K562 (cell line): Measurements from ENCODE around the gene LIX1L. TPM values are rescaled to one million over a fixed set of nuclear protein-coding genes. Genes with fewer than 3 reads are reported as not detected.

ENCODE experiments used
- ARNT ChIP-seq, 2 experiments: fragments of 450-650 bp; IDR thresholded peaks; 2 replicates each; pipeline ENCODE4 v1.6.1; 2016; ENCODE audit warnings: mild to moderate bottlenecking in 1 of 2
- BRD9 ChIP-seq: fragments of 450-650 bp; IDR thresholded peaks from 2 replicates; pipeline ENCODE4 v1.6.1; 2018; ENCODE audit warnings: low read depth; ENCODE audit not compliant: partially characterized antibody
- CTBP1 ChIP-seq: fragments of 450-650 bp; IDR thresholded peaks from 2 replicates; pipeline ENCODE4 v1.6.1; 2016; ENCODE audit warnings: borderline replicate concordance
- E2F5 ChIP-seq: sonication (generic); formaldehyde crosslinking; IDR thresholded peaks from 2 replicates; pipeline ENCODE4 v1.8.0; 2022; ENCODE audit warnings: mild to moderate bottlenecking, missing genetic modification reagents
- EP300 ChIP-seq: IDR thresholded peaks from 2 replicates; pipeline ENCODE4 v1.6.1; 2012; ENCODE audit warnings: low read length, improper control_type of control experiment
- FOXP4 ChIP-seq: sonication (generic); formaldehyde crosslinking; IDR thresholded peaks from 2 replicates; pipeline ENCODE4 v1.8.0; 2022; ENCODE audit warnings: mild to moderate bottlenecking, missing genetic modification reagents, borderline replicate concordance
- GABPA ChIP-seq: fragments of 200-800 bp; sonication (Bioruptor generic); conservative IDR thresholded peaks from 2 replicates; pipeline ENCODE4 v1.6.1; 2016; ENCODE audit warnings: low read depth, missing genetic modification characterization, missing compliant biosample characterization
- ID3 ChIP-seq, 2 experiments: fragments of 250-450 bp in 1 of 2; fragments of 450-650 bp in 1 of 2; sonication (Bioruptor Pico) in 1 of 2; IDR thresholded peaks; 2 replicates each; pipeline versions ENCODE4 v1.6.1 to v1.8.0; 2016 to 2021; ENCODE audit warnings: mild to moderate bottlenecking in 2 of 2, moderate library complexity in 2 of 2, missing compliant biosample characterization in 1 of 2, missing genetic modification characterization in 1 of 2
- LARP7 ChIP-seq: fragments of 450-650 bp; IDR thresholded peaks from 2 replicates; pipeline ENCODE4 v1.6.1; 2016
- MXD1 ChIP-seq: fragments of 250-450 bp; sonication (Bioruptor Pico); IDR thresholded peaks from 2 replicates; pipeline ENCODE4 v1.8.0; 2021; ENCODE audit warnings: borderline replicate concordance, mild to moderate bottlenecking, moderate library complexity; ENCODE audit not compliant: poor library complexity, severe bottlenecking
- NBN ChIP-seq: fragments of 450-650 bp; IDR thresholded peaks from 2 replicates; pipeline ENCODE4 v1.6.1; 2016; ENCODE audit warnings: low read depth, mild to moderate bottlenecking
- POLR3G ChIP-seq: IDR thresholded peaks from 2 replicates; pipeline ENCODE4 v1.6.1; 2011; ENCODE audit not compliant: insufficient read length, insufficient replicate concordance; ENCODE audit errors: extremely low read depth
- RBM15 ChIP-seq: fragments of 200-400 bp; formaldehyde crosslinking; IDR thresholded peaks from 2 replicates; pipeline ENCODE4 v1.6.1; 2018; ENCODE audit warnings: mild to moderate bottlenecking, low read length, moderate library complexity; ENCODE audit not compliant: insufficient read depth
- RBM17 ChIP-seq: fragments of 200-400 bp; formaldehyde crosslinking; IDR thresholded peaks from 2 replicates; pipeline ENCODE4 v1.6.1; 2017; ENCODE audit warnings: low read depth, mild to moderate bottlenecking, low read length, borderline replicate concordance
- RFX7 ChIP-seq: fragments of 250-450 bp; sonication (Bioruptor Pico); IDR thresholded peaks from 2 replicates; pipeline ENCODE4 v1.5.1; 2021; ENCODE audit warnings: mild to moderate bottlenecking
- THAP12 ChIP-seq: fragments of 250-450 bp; sonication (Bioruptor Pico); IDR thresholded peaks from 2 replicates; pipeline ENCODE4 v1.9.0; 2021; ENCODE audit warnings: mild to moderate bottlenecking, inconsistent platforms
- ZC3H8 ChIP-seq: fragments of 450-650 bp; IDR thresholded peaks from 2 replicates; pipeline ENCODE4 v1.6.1; 2017
- ZNF12 ChIP-seq: sonication (generic); formaldehyde crosslinking; IDR thresholded peaks from 2 replicates; pipeline ENCODE4 v1.4.0; 2020; ENCODE audit warnings: mild to moderate bottlenecking, missing genetic modification reagents
- ZNF79 ChIP-seq: fragments of 250-450 bp; sonication (Bioruptor Pico); IDR thresholded peaks from 2 replicates; pipeline ENCODE4 v1.4.0; 2020; ENCODE audit warnings: low read depth, mild to moderate bottlenecking, moderate library complexity
- ZSCAN29 ChIP-seq: fragments of 450-650 bp; IDR thresholded peaks from 2 replicates; pipeline ENCODE4 v1.6.1; 2017
- polyA plus RNA-seq, 8 experiments: library from polyadenylated mRNA; depleted of rRNA in 4 of 8; stranded (reverse) in 5 of 8; unstranded in 3 of 8; fragments of >200 nt; fragmentation: Nextera tagmentation in 2 of 8; fragmentation: Illumina TruSeq in 1 of 8; extraction: Ambion mirVana in 2 of 8; extraction: Trizol in 1 of 8; gene quantifications; 2 replicates each; pipeline versions ENCODE4 v1.2.1 to v1.2.3, GENCODE V29; 2011 to 2014; ENCODE audit warnings: inconsistent platforms in 1 of 8, missing spikeins in 1 of 8
- total RNA-seq, 7 experiments: library from RNA; depleted of rRNA in 6 of 7; stranded (reverse); fragments of >200 nt in 6 of 7; fragmentation: Illumina TruSeq in 2 of 7; extraction: Trizol in 2 of 7; gene quantifications; 2 replicates each; pipeline versions ENCODE4 v1.2.1 to v1.2.3, GENCODE V29; 2011 to 2021; ENCODE audit warnings: low replicate concordance in 1 of 7

LIX1L gene
- total and polyA plus RNA-seq, 9 of the 15 experiments (the other 6 are each of a cell fraction or from before 2014, with no cell fraction given): 4.6 to 26.5 (median 12.5) TPM

GRCh38 chr1:145991735-145992412 lies 34.1 kb upstream of the LIX1L start (continued):
- TF ChIP-seq THAP12 (CRISPR knock-in tag): peak; percentile 44; the same call in 1 of the 2 replicates
- no peak for TF ChIP-seq ID3 (CRISPR knock-in tag; IDR thresholded peaks at IDR 0.05)
- no peak for TF ChIP-seq ID3 (tag; IDR thresholded peaks at IDR 0.05)
- TF ChIP-seq NBN: no peak; the same call in 1 of the 2 replicates
- no peak for TF ChIP-seq POLR3G
- TF ChIP-seq BRD9: no peak
- TF ChIP-seq FOXP4 (CRISPR knock-in tag): no peak
- no peak for TF ChIP-seq MXD1 (CRISPR knock-in tag)
- no peak for TF ChIP-seq ZC3H8
- TF ChIP-seq CTBP1: 0 out of 2 replicates have a peak, but pooled peaks have one; percentile 12
- TF ChIP-seq ZNF12 (CRISPR knock-in tag): no peak
- no peak for TF ChIP-seq ARNT (IDR thresholded peaks at IDR 0.05)
- TF ChIP-seq E2F5: no peak
- TF ChIP-seq ZNF79 (CRISPR knock-in tag): 0 out of 2 replicates have a peak, but pooled peaks have one; percentile 4
- TF ChIP-seq GABPA (tag): 0 out of 2 replicates have a peak, but pooled peaks have one; percentile 13
- no peak for TF ChIP-seq RBM15
- peak; percentile 98 for TF ChIP-seq RFX7 (CRISPR knock-in tag)
- TF ChIP-seq EP300: peak; percentile 7; the same call in 1 of the 2 replicates
- TF ChIP-seq ZSCAN29: no peak
- TF ChIP-seq RBM17: no peak
- no peak for TF ChIP-seq LARP7
